Glutamatergic neuron (in vitro differentiated cells): ENCODE measurements around the gene KIAA1671. TPM values are rescaled to one million over a fixed set of nuclear protein-coding genes. Genes with fewer than 3 reads are reported as not detected.

Source experiments
- DNase-seq: peaks from one replicate; pipeline ENCODE4 v3.0.0; 2022
- H3K27ac Mint-ChIP-seq: one replicate; pipeline ENCODE4 v1.8.0; 2020; ENCODE audit warnings: mild to moderate bottlenecking, mixed read lengths, inconsistent platforms; ENCODE audit not compliant: unreplicated experiment
- H3K27me3 Mint-ChIP-seq: one replicate; pipeline ENCODE4 v1.8.0; 2020; ENCODE audit warnings: mild to moderate bottlenecking, moderate library complexity, mixed read lengths, inconsistent platforms; ENCODE audit not compliant: unreplicated experiment
- H3K36me3 Mint-ChIP-seq: one replicate; pipeline ENCODE4 v1.8.0; 2020; ENCODE audit warnings: mild to moderate bottlenecking, mixed read lengths, inconsistent platforms; ENCODE audit not compliant: unreplicated experiment
- H3K4me1 Mint-ChIP-seq: one replicate; pipeline ENCODE4 v1.8.0; 2020; ENCODE audit warnings: mild to moderate bottlenecking, low read depth, mixed read lengths, inconsistent platforms; ENCODE audit not compliant: unreplicated experiment
- H3K4me3 Mint-ChIP-seq: one replicate; pipeline ENCODE4 v1.8.0; 2020; ENCODE audit warnings: mild to moderate bottlenecking, mixed read lengths, inconsistent platforms; ENCODE audit not compliant: unreplicated experiment
- H3K9me3 Mint-ChIP-seq: one replicate; pipeline ENCODE4 v1.8.0; 2020; ENCODE audit warnings: mild to moderate bottlenecking, moderate library complexity, mixed read lengths, inconsistent platforms; ENCODE audit not compliant: unreplicated experiment
- CTCF ChIP-seq: fragments of 200-600 bp; sonication (generic); IDR thresholded peaks from one replicate; pipeline ENCODE4 v1.5.0; 2021; ENCODE audit not compliant: partially characterized antibody, unreplicated experiment
- total RNA-seq: library from RNA; stranded (reverse); fragmentation: NEBNext Ultra II Directional; extraction: Animal tissue kit (Norgen Biotek cat#: 25700); gene quantifications from one replicate; pipeline ENCODE4 v1.2.1, GENCODE V29; 2021; ENCODE audit not compliant: unreplicated experiment

KIAA1671 gene
- total RNA-seq, 1 donor from 2014 or later = 15.3 TPM

- H3K4me3 Mint-ChIP-seq = peak overlapping the region; percentile 97
- H3K27ac Mint-ChIP-seq = peak overlapping the region; percentile 81
- peaks cover 5% of the 10 kb centered on the region for H3K9me3 Mint-ChIP-seq
- DNase-seq = peak; percentile 55
- no peak for TF ChIP-seq CTCF
- peaks cover 9% of the 10 kb centered on the region for H3K27me3 Mint-ChIP-seq
- H3K36me3 Mint-ChIP-seq = no peaks in the 10 kb centered on the region
- H3K4me1 Mint-ChIP-seq = peaks cover 9% of the 10 kb centered on the region
These were observed 394 bp downstream of the KIAA1671 start for GRCh38 chr22:24952837-24953383.

- Mint-ChIP-seq H3K36me3 (no peaks in the 10 kb centered on the region), H3K4me1 (peaks cover 9% of the 10 kb centered on the region)
These were observed 1.0 kb downstream of the KIAA1671 start for GRCh38 chr22:24953384-24954113.

GRCh38 chr22:24954114-24954463 is 1.6 kb downstream of the KIAA1671 start:
- H3K9me3 Mint-ChIP-seq = peaks cover 5% of the 10 kb centered on the region
- H3K27ac Mint-ChIP-seq = peak overlapping the region; percentile 43
- peak overlapping the region; percentile 56 for H3K4me3 Mint-ChIP-seq
- H3K27me3 Mint-ChIP-seq = peaks cover 8% of the 10 kb centered on the region
- DNase-seq = no peak
- no peak for TF ChIP-seq CTCF
- H3K4me1 Mint-ChIP-seq = peaks cover 9% of the 10 kb centered on the region
- no peaks in the 10 kb centered on the region for H3K36me3 Mint-ChIP-seq

More at GRCh38 chr22:24953384-24954113, 1.0 kb downstream of the KIAA1671 start:
- Mint-ChIP-seq H3K27ac (peak overlapping the region; percentile 81), H3K27me3 (peaks cover 8% of the 10 kb centered on the region), H3K4me3 (peak overlapping the region; percentile 97), H3K9me3 (peaks cover 5% of the 10 kb centered on the region)
- DNase-seq = peak; percentile 34
- TF ChIP-seq CTCF = no peak

GRCh38 chr22:24954856-24955255 is 2.3 kb downstream of the KIAA1671 start:
- Mint-ChIP-seq H3K9me3 (peaks cover 5% of the 10 kb centered on the region), H3K27me3 (peaks cover 8% of the 10 kb centered on the region), H3K4me3 (no peak overlapping the region), H3K27ac (no peak overlapping the region), H3K36me3 (no peaks in the 10 kb centered on the region), H3K4me1 (peaks cover 9% of the 10 kb centered on the region)
- TF ChIP-seq CTCF = no peak
- no peak for DNase-seq

- Mint-ChIP-seq H3K9me3 (peaks cover 6% of the 10 kb centered on the region), H3K36me3 (no peaks in the 10 kb centered on the region), H3K27ac (no peak overlapping the region), H3K27me3 (peaks cover 12% of the 10 kb centered on the region), H3K4me3 (no peak overlapping the region), H3K4me1 (peaks cover 1% of the 10 kb centered on the region)
- DNase-seq = no peak
- no peak for TF ChIP-seq CTCF
These were observed 4.5 kb downstream of the KIAA1671 start for GRCh38 chr22:24957043-24957442.
